Brain microvascular endothelial cell (primary cell): ENCODE results near the gene ZMYM4.
A peak's percentile ranks its signal among the peaks of the same experiment; 100 is the strongest.

Experiments used
- DNase-seq: peaks from one replicate; pipeline ENCODE4 v3.0.0-alpha.2; 2020
- H3K27ac ChIP-seq: fragments of 250-450 bp; sonication (Bioruptor Pico); 2 replicates; pipeline ENCODE4 v1.5.1; 2020; ENCODE audit warnings: mild to moderate bottlenecking, moderate library complexity
- H3K27me3 ChIP-seq: fragments of 250-450 bp; sonication (Bioruptor Pico); replicated peaks from 2 replicates; pipeline ENCODE4 v1.5.1; 2020; ENCODE audit warnings: mild to moderate bottlenecking
- H3K36me3 ChIP-seq: fragments of 250-450 bp; sonication (Bioruptor Pico); replicated peaks from 2 replicates; pipeline ENCODE4 v1.5.1; 2020; ENCODE audit warnings: mild to moderate bottlenecking
- H3K4me3 ChIP-seq: 2 replicates; pipeline ENCODE4 v1.5.1; 2011; ENCODE audit warnings: low read depth, mild to moderate bottlenecking, control low read depth, low read length, moderate library complexity
- CTCF ChIP-seq: IDR thresholded peaks from 2 replicates; pipeline ENCODE4 v1.5.1; 2011; ENCODE audit warnings: low read depth, mild to moderate bottlenecking, moderate library complexity, low read length, control low read depth, inconsistent platforms; ENCODE audit errors: missing control alignments
- in situ Hi-C: cut with HindIII; loops from 2 replicates; pipeline ENCODE4 v1.10.0; 2017; ENCODE audit warnings: low sequenced_read_pairs, low pct_ligation_motif_present

Gene ZMYM4

DNA sequence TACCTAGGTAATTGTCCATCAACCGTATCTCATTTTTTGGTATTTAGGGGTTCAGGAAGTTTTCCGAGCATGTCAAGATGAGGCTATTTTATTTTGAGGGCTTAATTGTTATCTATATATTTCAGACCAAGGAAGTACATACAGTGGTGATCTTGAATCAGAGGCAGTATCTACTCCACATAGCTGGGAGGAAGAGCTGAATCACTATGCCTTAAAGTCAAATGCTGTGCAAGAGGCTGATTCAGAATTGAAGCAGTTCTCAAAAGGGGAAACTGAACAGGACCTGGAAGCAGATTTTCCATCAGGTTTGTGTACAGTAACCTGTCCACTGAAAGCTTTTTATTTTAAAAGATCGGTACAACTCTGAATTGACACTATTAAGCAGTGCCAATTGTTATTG lies 130.2 kb downstream of the ZMYM4 start:
- H3K27ac ChIP-seq = no peak overlapping the region
- H3K36me3 ChIP-seq = peaks cover 27% of the 10 kb centered on the region
- no peak overlapping the region for H3K4me3 ChIP-seq
- no peak for TF ChIP-seq CTCF
- H3K27me3 ChIP-seq = no peaks in the 10 kb centered on the region
- DNase-seq = peak; percentile 3
- in situ Hi-C loops = no loop called here

DNA sequence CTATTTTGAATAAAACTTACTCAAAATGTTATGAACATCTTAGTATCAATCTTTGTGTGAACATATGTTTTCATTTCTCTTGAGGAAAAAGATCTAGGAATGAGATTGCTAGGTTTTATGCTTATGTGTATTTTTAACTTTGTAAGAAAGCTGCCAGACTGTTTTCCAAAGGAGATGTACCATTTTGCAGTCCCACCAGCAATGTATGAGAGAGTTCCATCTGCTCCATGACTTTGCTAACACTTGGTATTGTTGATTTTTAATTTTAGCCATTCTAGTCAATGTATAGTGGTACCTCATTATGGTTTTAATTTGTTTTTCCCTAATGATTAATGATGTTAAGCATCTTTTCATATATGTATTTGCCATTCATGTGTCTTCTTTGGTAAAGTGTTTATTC lies 132.5 kb downstream of the ZMYM4 start:
- Histone ChIP-seq H3K27me3 (no peaks in the 10 kb centered on the region), H3K27ac (no peak overlapping the region), H3K36me3 (peaks cover 21% of the 10 kb centered on the region), H3K4me3 (no peak overlapping the region)
- in situ Hi-C loops = no loop called here
- DNase-seq = no peak
- TF ChIP-seq CTCF = no peak

- no peak for DNase-seq
- in situ Hi-C loops = no loop called here
- H3K27ac ChIP-seq = no peak overlapping the region
- H3K4me3 ChIP-seq = no peak overlapping the region
- TF ChIP-seq CTCF = no peak
- H3K36me3 ChIP-seq = peaks cover 32% of the 10 kb centered on the region
- no peaks in the 10 kb centered on the region for H3K27me3 ChIP-seq
Measured at GRCh38 chr1:35406103-35406502, 137.6 kb downstream of the ZMYM4 start.

GRCh38 chr1:35407743-35408142 lies 139.2 kb downstream of the ZMYM4 start:
- TF ChIP-seq CTCF = no peak
- no peaks in the 10 kb centered on the region for H3K27me3 ChIP-seq
- no peak overlapping the region for H3K27ac ChIP-seq
- peaks cover 29% of the 10 kb centered on the region for H3K36me3 ChIP-seq
- in situ Hi-C loops = no loop called here
- DNase-seq = no peak
- H3K4me3 ChIP-seq = no peak overlapping the region

DNA sequence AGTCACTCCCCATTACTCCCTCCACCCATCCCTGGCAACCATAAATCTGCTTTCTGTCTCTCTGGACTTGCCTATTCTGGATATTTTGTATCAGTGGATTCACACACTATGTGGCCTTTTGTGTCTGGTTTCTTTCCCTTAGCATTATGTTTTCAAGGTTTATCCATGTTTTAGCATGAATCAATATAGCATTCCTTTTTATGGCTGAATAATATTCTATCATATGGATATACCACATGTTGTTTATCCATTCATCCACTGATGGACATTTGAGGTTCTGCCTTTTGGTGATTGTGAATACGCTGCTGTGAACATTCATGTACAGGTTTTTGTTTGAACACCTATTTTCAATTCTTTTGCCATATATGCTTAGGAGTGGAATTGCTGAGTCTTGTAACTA lies 140.4 kb downstream of the ZMYM4 start:
- H3K4me3 ChIP-seq = no peak overlapping the region
- in situ Hi-C loops = no loop called here
- no peaks in the 10 kb centered on the region for H3K27me3 ChIP-seq
- DNase-seq = no peak
- peaks cover 29% of the 10 kb centered on the region for H3K36me3 ChIP-seq
- no peak for TF ChIP-seq CTCF
- no peak overlapping the region for H3K27ac ChIP-seq

DNA sequence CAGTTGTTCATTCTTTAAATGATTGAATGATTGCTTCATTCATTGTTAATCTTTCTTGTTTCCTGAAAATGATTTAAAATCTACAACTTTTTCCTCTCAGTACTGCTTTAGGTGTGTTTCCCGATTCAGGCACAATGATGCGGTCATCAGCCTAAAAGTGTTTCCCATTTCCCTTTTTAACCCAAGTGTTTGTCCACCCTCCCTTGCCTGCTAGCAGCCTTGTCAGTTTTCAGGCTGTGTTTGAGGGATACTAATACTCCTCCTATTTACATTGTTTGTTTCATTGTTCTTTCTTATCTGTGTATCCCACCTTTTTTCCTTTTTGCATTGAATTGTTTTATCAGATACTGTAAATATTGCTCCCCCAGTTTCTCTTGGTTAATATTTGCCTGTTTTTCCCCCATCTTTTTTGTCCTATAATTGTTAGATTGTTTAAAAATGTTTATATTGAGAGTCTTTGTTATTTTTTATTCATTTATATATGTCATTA lies 157.6 kb downstream of the ZMYM4 start:
- Histone ChIP-seq H3K4me3 (no peak overlapping the region), H3K27ac (no peak overlapping the region), H3K36me3 (peaks cover 7% of the 10 kb centered on the region), H3K27me3 (no peaks in the 10 kb centered on the region)
- in situ Hi-C loops = no loop called here
- no peak for TF ChIP-seq CTCF
- DNase-seq = no peak
